K562 (cell line): Measurements from ENCODE around the gene NFATC2. TPM values are rescaled to one million over a fixed set of nuclear protein-coding genes. Genes with fewer than 3 reads are reported as not detected.
A peak's percentile ranks its signal among the peaks of the same experiment; 100 is the strongest.

Experiments
- ATAC-seq: fragments of 200-7000 bp; cut with Tn5 transposase; 3 replicates; pipeline ENCODE4 v1.9.1; 2020; ENCODE audit warnings: moderate library complexity
- BruUV-seq: library from RNA; stranded (reverse); fragments of 400-500 nt; replicated peaks from 2 replicates; lab custom pipeline; 2021; lab: Mats Ljungman, UMichigan
- CTCF ChIA-PET: fragments of 300-600 bp; formaldehyde crosslinking; extraction: SDS; loops from one replicate; lab custom pipeline; 2021; ENCODE audit warnings: low intra/inter-chr PET ratio; lab: Yijun Ruan, JAX
- POLR2A ChIA-PET: fragments of 300-600, 350-650 bp; sonication (Branson Sonifier 250); formaldehyde crosslinking; extraction: SDS; loops from one replicate; lab custom pipeline; 2021; ENCODE audit warnings: antibody characterized with exemption, inconsistent platforms; lab: Yijun Ruan, JAX
- DNase-seq, 4 experiments: peaks; one replicate each; pipeline versions ENCODE4 v3.0.0 to v3.0.0-alpha.2; 2011 to 2018; ENCODE audit warnings: low spot score in 3 of 4, mixed read lengths in 3 of 4; ENCODE audit errors: extremely low read depth in 1 of 4
- FAIRE-seq: peaks from 2 replicates; lab custom pipeline; 2011; peaks lifted over from hg19 to GRCh38; lab: Jason Lieb, UNC
- H2AFZ ChIP-seq: 2 replicates; pipeline ENCODE4 v1.6.0; 2011; ENCODE audit warnings: low read depth, low read length, control low read depth, inconsistent platforms
- H3K27ac ChIP-seq: fragments of 200-600 bp; 3 replicates; pipeline ENCODE4 v1.8.0; 2011; ENCODE audit warnings: low read depth, mild to moderate bottlenecking, control low read depth, inconsistent platforms, low read length, moderate library complexity, mixed read lengths; ENCODE audit errors: extremely low read depth
- H3K27me3 ChIP-seq, 2 experiments: fragments of 300-600 bp in 1 of 2; 2 replicates in 1 of 2; 3 replicates in 1 of 2; pipeline versions ENCODE4 v1.6.0 to v1.8.0; 2011; ENCODE audit warnings: inconsistent platforms in 2 of 2, low read length in 2 of 2, mild to moderate bottlenecking in 1 of 2, mixed read lengths in 1 of 2, moderate library complexity in 1 of 2; ENCODE audit not compliant: control insufficient read depth in 2 of 2, insufficient read depth in 2 of 2
- H3K36me3 ChIP-seq: fragments of 300-600 bp; 3 replicates; pipeline ENCODE4 v1.8.0; 2011; ENCODE audit warnings: mild to moderate bottlenecking, low read length, inconsistent platforms; ENCODE audit not compliant: control insufficient read depth, insufficient read depth
- H3K4me1 ChIP-seq, 2 experiments: fragments of 200-600 bp in 1 of 2; replicated peaks in 1 of 2; 2 replicates in 1 of 2; 3 replicates in 1 of 2; pipeline versions ENCODE4 v1.5.1 to v1.8.0; 2011; ENCODE audit warnings: inconsistent platforms in 2 of 2, low read length in 2 of 2, mild to moderate bottlenecking in 1 of 2, mixed read lengths in 1 of 2, moderate library complexity in 1 of 2; ENCODE audit not compliant: control insufficient read depth in 2 of 2, insufficient read depth in 2 of 2
- H3K4me2 ChIP-seq: 2 replicates; pipeline ENCODE4 v1.6.1; 2011; ENCODE audit warnings: low read length, control low read depth, inconsistent platforms, mixed read lengths; ENCODE audit not compliant: insufficient read depth
- H3K4me3 ChIP-seq: fragments of 200-600 bp; sonication (generic), shearing (Covaris generic); 2 replicates; pipeline ENCODE4 v1.5.1; 2016; ENCODE audit warnings: control low read depth, inconsistent platforms
- H3K79me2 ChIP-seq: fragments of 200-600 bp; 3 replicates; pipeline ENCODE4 v1.8.0; 2011; ENCODE audit warnings: low read length, inconsistent platforms; ENCODE audit not compliant: control insufficient read depth, insufficient read depth
- H3K9ac ChIP-seq, 2 experiments: 2 replicates each; pipeline versions ENCODE4 v1.6.0 to v1.6.1; 2011; ENCODE audit warnings: low read depth in 2 of 2, low read length in 2 of 2, control low read depth in 1 of 2, inconsistent platforms in 1 of 2, mild to moderate bottlenecking in 1 of 2, mixed read lengths in 1 of 2; ENCODE audit not compliant: insufficient read depth in 1 of 2
- H3K9me1 ChIP-seq: one replicate; pipeline ENCODE4 v1.6.0; 2011; ENCODE audit warnings: inconsistent platforms, mild to moderate bottlenecking, low read length, moderate library complexity; ENCODE audit not compliant: control insufficient read depth, insufficient read depth
- H3K9me3 ChIP-seq: replicated peaks from 2 replicates; pipeline ENCODE4 v1.5.1; 2011; ENCODE audit warnings: low read depth, low read length, inconsistent platforms; ENCODE audit not compliant: control insufficient read depth, insufficient read depth
- H4K20me1 ChIP-seq: replicated peaks from 2 replicates; pipeline ENCODE4 v1.6.1; 2011; ENCODE audit warnings: low read length, inconsistent platforms, mixed read lengths; ENCODE audit not compliant: control insufficient read depth, insufficient read depth
- ARID1B ChIP-seq: fragments of 450-650 bp; IDR thresholded peaks from 2 replicates; pipeline ENCODE4 v1.6.1; 2016; ENCODE audit warnings: antibody characterized with exemption, mild to moderate bottlenecking, inconsistent platforms
- ARNT ChIP-seq, 2 experiments: fragments of 450-650 bp; IDR thresholded peaks; 2 replicates each; pipeline ENCODE4 v1.6.1; 2016; ENCODE audit warnings: mild to moderate bottlenecking in 1 of 2
- BCOR ChIP-seq: fragments of 450-650 bp; IDR thresholded peaks from 2 replicates; pipeline ENCODE4 v1.6.1; 2016
- CBFA2T2 ChIP-seq: fragments of 450-650 bp; conservative IDR thresholded peaks from 2 replicates; pipeline ENCODE4 v1.6.1; 2017; ENCODE audit warnings: mild to moderate bottlenecking
- CLOCK ChIP-seq: fragments of 250-450 bp; sonication (Bioruptor Pico); IDR thresholded peaks from 2 replicates; pipeline ENCODE4 v1.4.0; 2020; ENCODE audit warnings: mild to moderate bottlenecking, moderate library complexity, borderline replicate concordance
- CREB1 ChIP-seq, 2 experiments: sonication (generic) in 1 of 2; formaldehyde crosslinking in 1 of 2; IDR thresholded peaks; 2 replicates each; pipeline versions ENCODE4 v1.6.1 to v1.8.0; 2012 to 2022; ENCODE audit warnings: inconsistent platforms in 1 of 2, mild to moderate bottlenecking in 1 of 2, missing genetic modification reagents in 1 of 2, moderate library complexity in 1 of 2
- DIDO1 ChIP-seq: fragments of 450-650 bp; IDR thresholded peaks from 2 replicates; pipeline ENCODE4 v1.6.1; 2016; ENCODE audit warnings: low read depth, missing biosample characterization, missing genetic modification characterization
- FIP1L1 ChIP-seq: fragments of 200-400 bp; formaldehyde crosslinking; IDR thresholded peaks from 2 replicates; pipeline ENCODE4 v1.6.1; 2018; ENCODE audit warnings: mild to moderate bottlenecking, low read depth, low read length; ENCODE audit not compliant: poor library complexity, severe bottlenecking
- GABPA ChIP-seq: fragments of 200-800 bp; sonication (Bioruptor generic); conservative IDR thresholded peaks from 2 replicates; pipeline ENCODE4 v1.6.1; 2016; ENCODE audit warnings: low read depth, missing genetic modification characterization, missing compliant biosample characterization
- GMEB1 ChIP-seq: fragments of 250-450 bp; sonication (Bioruptor Pico); IDR thresholded peaks from 2 replicates; pipeline ENCODE4 v1.4.0; 2020; ENCODE audit warnings: mild to moderate bottlenecking
- GTF2B ChIP-seq: IDR thresholded peaks from 2 replicates; pipeline ENCODE4 v1.6.1; 2011; ENCODE audit not compliant: insufficient read length; ENCODE audit errors: extremely low read depth
- JUND ChIP-seq, 2 experiments: IDR thresholded peaks; 2 replicates in 1 of 2; 3 replicates in 1 of 2; pipeline ENCODE4 v1.6.1; 2011; ENCODE audit warnings: borderline replicate concordance in 2 of 2, low read depth in 2 of 2, low read length in 2 of 2, improper control_type of control experiment in 1 of 2, missing biosample characterization in 1 of 2, missing genetic modification characterization in 1 of 2, missing genetic modification reagents in 1 of 2
- L3MBTL2 ChIP-seq: fragments of 450-650 bp; IDR thresholded peaks from 2 replicates; pipeline ENCODE4 v1.6.1; 2016; ENCODE audit warnings: mild to moderate bottlenecking, moderate library complexity
- MEF2A ChIP-seq: IDR thresholded peaks from 2 replicates; pipeline ENCODE4 v1.6.1; 2011; ENCODE audit warnings: low read depth, mild to moderate bottlenecking, low read length, moderate library complexity; ENCODE audit not compliant: control insufficient read depth
- NR2F6 ChIP-seq: fragments of 450-650 bp; formaldehyde crosslinking; IDR thresholded peaks from 2 replicates; pipeline ENCODE4 v1.4.0; 2020; ENCODE audit warnings: mild to moderate bottlenecking
- RNF2 ChIP-seq: sonication (generic); IDR thresholded peaks from 2 replicates; pipeline ENCODE4 v1.6.1; 2016
- SIN3B ChIP-seq: fragments of 450-650 bp; IDR thresholded peaks from 2 replicates; pipeline ENCODE4 v1.6.1; 2017; ENCODE audit warnings: low read depth, mild to moderate bottlenecking, moderate library complexity
- ZNF717 ChIP-seq: fragments of 250-450 bp; sonication (Bioruptor Pico); IDR thresholded peaks from 2 replicates; pipeline ENCODE4 v1.5.0; 2021
- WGBS: fragments of 100-300 bp; shearing (Covaris generic); methylation state at CpG from one replicate; pipeline ENCODE4 v1.1.6; 2016; ENCODE audit warnings: low coverage, mixed read lengths; ENCODE audit not compliant: insufficient coverage; ENCODE audit errors: missing lambda C conversion rate; 5-methylcytosine and 5-hydroxymethylcytosine counted together
- in situ Hi-C: fragments of 300-500 bp; cut with MboI; formaldehyde crosslinking; loops from 4 replicates; pipeline ENCODE4 v1.15.0; 2018; ENCODE audit warnings: inconsistent platforms, mixed read lengths
- intact Hi-C: fragments of 100-400 bp; cut with micrococcal nuclease; formaldehyde crosslinking; loops from 2 replicates; pipeline ENCODE4 v1.14.2; 2022
- polyA plus RNA-seq, 8 experiments: library from polyadenylated mRNA; depleted of rRNA in 4 of 8; stranded (reverse) in 5 of 8; unstranded in 3 of 8; fragments of >200 nt; fragmentation: Nextera tagmentation in 2 of 8; fragmentation: Illumina TruSeq in 1 of 8; extraction: Ambion mirVana in 2 of 8; extraction: Trizol in 1 of 8; gene quantifications; 2 replicates each; pipeline versions ENCODE4 v1.2.1 to v1.2.3, GENCODE V29; 2011 to 2014; ENCODE audit warnings: inconsistent platforms in 1 of 8, missing spikeins in 1 of 8
- total RNA-seq, 7 experiments: library from RNA; depleted of rRNA in 6 of 7; stranded (reverse); fragments of >200 nt in 6 of 7; fragmentation: Illumina TruSeq in 2 of 7; extraction: Trizol in 2 of 7; gene quantifications; 2 replicates each; pipeline versions ENCODE4 v1.2.1 to v1.2.3, GENCODE V29; 2011 to 2021; ENCODE audit warnings: low replicate concordance in 1 of 7

The NFATC2 gene
- total and polyA plus RNA-seq, 9 of the 15 experiments (the other 6 are each of a cell fraction or from before 2014, with no cell fraction given): 1.9 to 11.2 (median 3.0) TPM

- in situ Hi-C loops (no loop called here), intact Hi-C loops (no loop called here)
- BruUV-seq: no TSS peak
- Histone ChIP-seq H3K4me1 (peaks cover 34 to 58% of the 10 kb centered on the region in 2 experiments), H3K9me3 (no peaks in the 10 kb centered on the region), H3K4me2 (peak overlapping the region; percentile 46), H2AFZ (peak overlapping the region; percentile 23; the same call in 1 of the 2 replicates), H3K9ac (peak overlapping the region; percentile 32 to 42; a peak in 3 of 4 replicates), H3K27ac (peak overlapping the region; percentile 59), H3K27me3 (no peaks in the 10 kb centered on the region), H3K9me1 (no peaks in the 10 kb centered on the region), H4K20me1 (peaks cover 6% of the 10 kb centered on the region), H3K4me3 (no peak overlapping the region), H3K36me3 (peaks cover 12% of the 10 kb centered on the region; the same call in 2 of the 3 replicates), H3K79me2 (peaks cover 93% of the 10 kb centered on the region)
- WGBS: 23% methylated on average over 13 of the region's 13 CpGs
- DNase-seq (peak; percentile 46 to 71 (median 56)), FAIRE-seq (peak; percentile 92), ATAC-seq (peak; percentile 88)
- ChIA-PET POLR2A (interaction anchor here (0.6 kb wide), 1 partner anchor 9 kb away, joined by 3 read pairs; no protein-coding TSS in a partner anchor), CTCF (no interaction called here)
- 0 out of 2 replicates have a peak, but pooled peaks have one; percentile 29 for TF ChIP-seq BCOR
- TF ChIP-seq CREB1 (IDR thresholded peaks at IDR 0.05): no peak
- TF ChIP-seq CREB1 (CRISPR knock-in tag; IDR thresholded peaks at IDR 0.05): no peak
- TF ChIP-seq ARID1B: peak; percentile 65
- no peak for TF ChIP-seq GABPA (tag)
- no peak for TF ChIP-seq ARNT (IDR thresholded peaks at IDR 0.05)
- TF ChIP-seq JUND (IDR thresholded peaks at IDR 0.05; ENCODE audit: borderline replicate concordance, low read depth, low read length): peak; percentile 11; the same call in 1 of the 2 replicates
- no peak for TF ChIP-seq JUND (tag; IDR thresholded peaks at IDR 0.05; ENCODE audit: borderline replicate concordance, low read depth, low read length)
- TF ChIP-seq CLOCK: no peak
- no peak for TF ChIP-seq GTF2B
- TF ChIP-seq ZNF717 (CRISPR knock-in tag): no peak
- TF ChIP-seq FIP1L1: no peak
- no peak for TF ChIP-seq NR2F6 (CRISPR knock-in tag)
- no peak for TF ChIP-seq SIN3B
- TF ChIP-seq GMEB1 (CRISPR knock-in tag): no peak
- 0 out of 2 replicates have a peak, but pooled peaks have one; percentile 7 for TF ChIP-seq CBFA2T2
- TF ChIP-seq RNF2: no peak
- no peak for TF ChIP-seq DIDO1 (tag)
- TF ChIP-seq MEF2A: no peak
- TF ChIP-seq L3MBTL2: no peak
Observed at GRCh38 chr20:51529081-51529681, 13.3 kb downstream of the NFATC2 start.
